ENCODE data around the gene TENM4. TPM values are rescaled to one million over a fixed set of nuclear protein-coding genes. Genes with fewer than 3 reads are reported as not detected.
"Not testable (repeated sequence)": the region's sequence is repeated elsewhere in the genome, so short reads cannot be mapped to it uniquely, and the experiment has no call there.

Gene TENM4
- polyA plus RNA-seq, 2 of the 4 experiments (the other 2 are of a cell fraction), result 0.06 to 0.31 TPM

- TF ChIP-seq HMGXB4 (CRISPR knock-in tag; IDR thresholded peaks at IDR 0.05; ENCODE audit: borderline replicate concordance) (no peak), HOXA7 (CRISPR knock-in tag; IDR thresholded peaks at IDR 0.05) (no peak), CBX8 (IDR thresholded peaks at IDR 0.05) (no peak), FOSB (CRISPR knock-in tag; IDR thresholded peaks at IDR 0.05) (no peak), GATA3 (IDR thresholded peaks at IDR 0.05; ENCODE audit: borderline replicate concordance) (no peak), MYC (IDR thresholded peaks at IDR 0.05; ENCODE audit: borderline replicate concordance, low read length) (no peak), FOXS1 (CRISPR knock-in tag; IDR thresholded peaks at IDR 0.05) (no peak), JUNB (IDR thresholded peaks at IDR 0.05) (no peak)
- TF ChIP-seq, protein P1, sequence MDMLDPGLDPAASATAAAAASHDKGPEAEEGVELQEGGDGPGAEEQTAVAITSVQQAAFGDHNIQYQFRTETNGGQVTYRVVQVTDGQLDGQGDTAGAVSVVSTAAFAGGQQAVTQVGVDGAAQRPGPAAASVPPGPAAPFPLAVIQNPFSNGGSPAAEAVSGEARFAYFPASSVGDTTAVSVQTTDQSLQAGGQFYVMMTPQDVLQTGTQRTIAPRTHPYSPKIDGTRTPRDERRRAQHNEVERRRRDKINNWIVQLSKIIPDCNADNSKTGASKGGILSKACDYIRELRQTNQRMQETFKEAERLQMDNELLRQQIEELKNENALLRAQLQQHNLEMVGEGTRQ (IDR thresholded peaks at IDR 0.05), result no peak
These were observed 248.0 kb downstream of the TENM4 start (continued) for GRCh38 chr11:79192836-79193235.

DNA sequence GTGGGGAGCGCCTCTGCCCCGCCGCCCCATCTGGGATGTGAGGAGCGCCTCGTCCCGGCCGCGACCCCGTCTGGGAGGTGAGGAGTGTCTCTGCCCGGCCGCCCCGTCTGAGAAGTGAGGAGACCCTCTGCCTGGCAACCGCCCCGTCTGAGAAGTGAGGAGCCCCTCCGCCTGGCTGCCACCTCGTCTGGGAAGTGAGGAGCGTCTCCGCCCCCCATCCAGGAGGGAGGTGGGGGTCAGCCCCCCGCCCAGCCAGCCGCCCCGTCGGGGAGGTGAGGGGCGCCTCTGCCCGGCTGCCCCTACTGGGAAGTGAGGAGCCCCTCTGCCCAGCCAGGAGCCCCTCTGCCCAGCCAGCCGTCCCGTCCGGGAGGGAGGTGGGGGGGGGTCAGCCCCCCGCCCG lies 249.1 kb downstream of the TENM4 start:
- FAIRE-seq; H3K4me1 ChIP-seq; CTCF ChIA-PET; H3K27ac ChIP-seq; H3K9me3 ChIP-seq; H3K4me3 ChIP-seq; DNase-seq (ENCODE audit: low read depth in 1 of 2, low spot score in 1 of 2); POLR2A ChIA-PET; H3K4me2 ChIP-seq; ATAC-seq: not testable (repeated sequence)
- no CpG with 5 or more reads among the region's 29 CpGs for WGBS (ENCODE audit: missing lambda C conversion rate)

DNA sequence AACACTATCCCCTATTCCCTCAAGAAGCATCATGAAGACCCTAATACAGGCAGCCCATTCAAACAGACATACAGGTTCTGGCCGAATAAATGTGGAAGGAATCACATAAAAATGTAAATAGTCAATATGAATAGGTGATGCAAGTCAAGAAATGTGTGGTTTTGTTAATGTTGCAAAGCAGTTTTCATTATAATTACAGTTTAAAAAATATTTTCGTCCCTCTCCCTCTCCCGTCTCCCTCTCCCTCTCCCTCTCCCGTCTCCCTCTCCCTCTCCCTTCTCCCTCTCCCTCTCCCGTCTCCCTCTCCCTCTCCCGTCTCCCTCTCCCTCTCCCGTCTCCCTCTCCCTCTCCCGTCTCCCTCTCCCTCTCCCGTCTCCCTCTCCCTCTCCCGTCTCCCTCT lies 250.3 kb downstream of the TENM4 start:
- ATAC-seq, result not testable (repeated sequence)
- WGBS (ENCODE audit: missing lambda C conversion rate), result 46% methylated on average over 4 of the region's 10 CpGs

GRCh38 chr11:79189601-79190000 lies 251.2 kb downstream of the TENM4 start:
- H3K4me2 ChIP-seq, result no peak overlapping the region
- CTCF ChIA-PET, result interaction anchor here (1.0 to 1.3 kb wide), 2 partner anchors 10 to 11 kb away, joined by 3 read pairs; no protein-coding TSS in a partner anchor
- POLR2A ChIA-PET, result no interaction called here
- no peaks in the 10 kb centered on the region for H3K4me1 ChIP-seq
- no peak overlapping the region for H3K27ac ChIP-seq
- WGBS (ENCODE audit: missing lambda C conversion rate), result 63% methylated on average over 7 of the region's 7 CpGs
- no peaks in the 10 kb centered on the region for H3K9me3 ChIP-seq
- DNase-seq (ENCODE audit: low read depth in 1 of 2, low spot score in 1 of 2) (no peak), ATAC-seq (no peak), FAIRE-seq (no peak)
- H3K4me3 ChIP-seq, result no peak overlapping the region
- TF ChIP-seq CBX2 (IDR thresholded peaks at IDR 0.05; ENCODE audit: borderline replicate concordance, low read depth), result no peak
- TF ChIP-seq, protein P2, sequence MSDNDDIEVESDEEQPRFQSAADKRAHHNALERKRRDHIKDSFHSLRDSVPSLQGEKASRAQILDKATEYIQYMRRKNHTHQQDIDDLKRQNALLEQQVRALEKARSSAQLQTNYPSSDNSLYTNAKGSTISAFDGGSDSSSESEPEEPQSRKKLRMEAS (IDR thresholded peaks at IDR 0.05), result no peak
- TF ChIP-seq, protein P3, sequence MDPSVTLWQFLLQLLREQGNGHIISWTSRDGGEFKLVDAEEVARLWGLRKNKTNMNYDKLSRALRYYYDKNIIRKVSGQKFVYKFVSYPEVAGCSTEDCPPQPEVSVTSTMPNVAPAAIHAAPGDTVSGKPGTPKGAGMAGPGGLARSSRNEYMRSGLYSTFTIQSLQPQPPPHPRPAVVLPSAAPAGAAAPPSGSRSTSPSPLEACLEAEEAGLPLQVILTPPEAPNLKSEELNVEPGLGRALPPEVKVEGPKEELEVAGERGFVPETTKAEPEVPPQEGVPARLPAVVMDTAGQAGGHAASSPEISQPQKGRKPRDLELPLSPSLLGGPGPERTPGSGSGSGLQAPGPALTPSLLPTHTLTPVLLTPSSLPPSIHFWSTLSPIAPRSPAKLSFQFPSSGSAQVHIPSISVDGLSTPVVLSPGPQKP (IDR thresholded peaks at IDR 0.05; ENCODE audit: low read depth, low read length), result no peak
- no peak for TF ChIP-seq ATOH8 (CRISPR knock-in tag; IDR thresholded peaks at IDR 0.05; ENCODE audit: low read depth)
- no peak for TF ChIP-seq FOSL2 (IDR thresholded peaks at IDR 0.05)
- TF ChIP-seq FOSL2 (CRISPR knock-in tag; IDR thresholded peaks at IDR 0.05), result no peak
- no peak for TF ChIP-seq RFX5 (IDR thresholded peaks at IDR 0.05)
- TF ChIP-seq EHMT2 (IDR thresholded peaks at IDR 0.05; ENCODE audit: low read depth), result no peak
- TF ChIP-seq HOXB13 (CRISPR knock-in tag; IDR thresholded peaks at IDR 0.05; ENCODE audit: low read depth), result no peak
- no peak for TF ChIP-seq ESRRA (IDR thresholded peaks at IDR 0.05; ENCODE audit: borderline replicate concordance, low read length)
- TF ChIP-seq CTCF (IDR thresholded peaks at IDR 0.05), result no peak
- TF ChIP-seq HMGXB4 (CRISPR knock-in tag; IDR thresholded peaks at IDR 0.05; ENCODE audit: borderline replicate concordance), result no peak
- TF ChIP-seq MAFK (IDR thresholded peaks at IDR 0.05; ENCODE audit: partially characterized antibody), result no peak
- no peak for TF ChIP-seq CHD4 (IDR thresholded peaks at IDR 0.05; ENCODE audit: borderline replicate concordance)

More for the DNA sequence above, 250.3 kb downstream of the TENM4 start:
- POLR2A ChIA-PET; CTCF ChIA-PET; H3K4me2 ChIP-seq; FAIRE-seq; H3K9me3 ChIP-seq; DNase-seq (ENCODE audit: low read depth in 1 of 2, low spot score in 1 of 2); H3K27ac ChIP-seq; H3K4me3 ChIP-seq; H3K4me1 ChIP-seq: not testable (repeated sequence)
